COLO829 (cell line): ENCODE data around the gene PGM2.

Experiments used
- DNase-seq: peaks from one replicate; pipeline ENCODE4 v3.0.0; 2012; ENCODE audit warnings: low spot score

The PGM2 gene

DNA sequence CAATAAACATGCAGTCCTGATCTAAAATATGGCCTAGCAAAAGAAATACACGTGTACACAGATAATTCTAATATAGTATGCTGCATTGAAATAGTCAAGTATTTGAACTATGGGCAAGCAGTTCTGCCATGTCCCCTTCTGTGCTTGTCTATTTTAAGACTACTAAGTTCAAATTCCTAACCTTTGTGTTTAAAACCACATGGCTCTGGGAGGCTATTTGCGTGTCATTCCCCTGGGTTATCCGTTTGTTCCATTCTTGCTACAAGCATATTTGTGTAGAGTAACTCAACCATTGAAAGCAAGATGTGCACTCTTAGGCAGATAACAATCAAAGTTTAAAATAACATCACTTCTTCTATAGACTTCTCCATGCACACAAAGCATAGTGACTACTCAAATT, 39.0 kb downstream of the PGM2 start:
- DNase-seq, result no peak

DNA sequence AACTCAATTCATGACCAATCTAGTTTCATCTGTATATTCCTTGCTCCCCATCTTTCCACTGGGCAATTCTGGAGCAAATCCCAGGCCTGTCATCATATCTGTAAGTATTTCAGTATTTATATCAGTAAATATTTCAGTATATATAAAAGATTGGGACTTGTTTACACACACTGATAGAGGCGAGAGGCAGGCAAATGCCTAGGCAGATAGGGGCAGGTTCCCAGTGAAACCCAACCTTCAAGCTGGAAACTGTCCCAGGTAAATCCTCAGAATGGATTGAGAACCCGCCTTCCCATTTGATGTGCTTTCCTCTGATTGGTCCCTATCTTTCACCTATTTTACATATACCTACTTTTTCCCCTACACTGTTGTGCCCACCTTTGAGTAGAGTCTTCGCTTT, 40.6 kb downstream of the PGM2 start:
- DNase-seq, result no peak

DNA sequence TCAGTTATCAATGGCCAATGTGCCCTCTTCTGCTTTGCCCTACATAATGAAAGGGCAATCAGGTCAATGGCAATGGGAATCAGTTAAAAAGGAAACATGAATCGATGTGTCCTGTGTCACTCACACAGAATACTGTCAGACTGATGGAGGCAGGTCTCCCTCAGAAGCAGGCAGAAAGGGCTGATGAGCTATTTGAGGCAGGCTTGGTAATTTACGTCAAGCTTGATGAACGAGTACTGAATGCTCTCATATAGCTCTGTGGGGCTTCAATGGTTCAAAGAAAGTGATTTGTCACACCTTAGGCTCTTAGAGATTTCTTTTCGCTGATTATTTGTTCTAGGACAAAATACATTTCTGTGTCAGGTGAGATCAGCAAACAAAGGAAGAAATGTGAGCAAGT, 41.8 kb downstream of the PGM2 start:
- no peak for DNase-seq

DNA sequence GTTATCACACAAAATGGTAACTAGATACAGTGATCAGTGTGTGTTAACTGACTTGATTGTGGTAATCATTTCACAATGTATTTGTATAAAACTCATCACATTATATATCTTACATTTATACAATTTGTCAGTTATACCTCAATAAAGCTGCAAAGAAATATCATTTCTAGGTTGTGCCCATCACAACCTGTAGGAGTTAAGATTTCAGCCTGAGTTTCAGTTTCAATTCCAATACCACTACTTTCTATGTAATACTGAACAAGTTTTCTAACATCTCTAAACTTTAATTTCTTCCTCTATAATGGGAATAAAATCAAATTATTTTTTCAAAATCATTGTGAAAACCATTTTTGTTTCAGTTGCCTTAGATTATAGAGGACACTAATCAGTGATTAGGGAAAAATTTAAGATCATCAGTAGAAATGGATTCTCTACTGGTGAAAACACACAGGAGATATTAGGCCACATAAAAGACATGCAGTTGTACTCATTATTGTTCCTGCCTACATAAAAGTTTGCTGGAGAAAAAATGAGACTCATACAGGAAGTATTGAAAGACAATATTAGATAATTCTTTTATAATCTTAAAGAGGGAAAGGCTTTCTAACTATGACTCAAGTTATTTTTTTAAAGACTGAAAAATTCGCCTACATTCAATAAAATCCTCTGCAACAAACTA, 46.0 kb downstream of the PGM2 start:
- no peak for DNase-seq

DNA sequence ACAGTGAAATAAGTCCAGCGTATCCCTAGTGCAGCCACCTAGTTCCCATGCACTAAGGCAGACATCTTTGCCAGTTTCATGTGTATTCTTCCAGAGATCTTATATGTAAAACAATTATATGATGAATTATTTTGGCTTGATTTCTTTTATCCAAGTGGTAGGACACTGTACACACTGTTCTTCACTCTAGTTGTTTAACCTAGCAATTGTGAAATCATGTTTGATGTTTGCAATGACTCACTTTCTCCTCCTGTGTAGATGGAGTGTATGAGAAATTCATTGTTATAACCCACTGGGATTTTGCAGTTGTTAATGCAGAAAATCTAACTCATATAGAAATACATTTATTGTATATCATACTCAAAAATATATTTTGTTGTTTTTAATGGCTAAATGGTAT, 46.9 kb downstream of the PGM2 start:
- no peak for DNase-seq

DNA sequence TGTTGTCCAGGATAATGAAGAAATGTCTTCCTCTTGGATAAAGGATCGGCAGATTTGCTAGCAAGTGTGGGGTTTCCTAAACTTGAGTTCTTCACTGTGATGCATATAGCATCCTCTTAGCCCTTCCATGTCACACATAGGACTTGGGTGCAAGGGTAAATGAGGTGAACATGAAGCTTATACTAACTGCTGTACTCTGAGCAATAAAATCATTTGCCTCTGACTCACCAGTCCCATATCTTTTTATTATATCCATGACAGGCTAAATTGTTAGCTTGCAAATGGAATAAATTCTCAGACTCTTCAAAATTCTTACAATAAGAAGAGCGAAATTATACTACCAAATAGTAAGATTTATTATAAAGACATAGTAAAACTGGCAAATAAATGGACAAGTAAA, 49.7 kb downstream of the PGM2 start:
- DNase-seq, result no peak

DNA sequence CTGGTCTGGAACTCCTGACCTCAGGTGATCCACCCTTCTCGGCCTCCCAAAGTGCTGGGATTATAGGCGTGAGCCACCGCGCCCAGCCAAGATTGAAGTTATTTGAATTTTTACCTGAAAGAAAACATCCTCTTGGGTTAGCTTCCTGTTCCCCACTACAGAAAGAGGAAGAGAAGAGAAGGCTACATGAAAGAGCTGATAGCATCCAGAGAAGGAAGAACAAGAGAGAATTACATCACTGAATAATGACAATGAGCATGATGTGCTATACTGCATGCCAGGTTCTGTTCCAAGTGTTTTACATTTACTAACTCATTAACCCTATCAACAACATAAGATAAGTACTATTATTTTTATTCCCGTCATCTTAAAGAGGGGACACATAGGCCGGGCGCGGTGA, 52.9 kb downstream of the PGM2 start:
- DNase-seq, result no peak

DNA sequence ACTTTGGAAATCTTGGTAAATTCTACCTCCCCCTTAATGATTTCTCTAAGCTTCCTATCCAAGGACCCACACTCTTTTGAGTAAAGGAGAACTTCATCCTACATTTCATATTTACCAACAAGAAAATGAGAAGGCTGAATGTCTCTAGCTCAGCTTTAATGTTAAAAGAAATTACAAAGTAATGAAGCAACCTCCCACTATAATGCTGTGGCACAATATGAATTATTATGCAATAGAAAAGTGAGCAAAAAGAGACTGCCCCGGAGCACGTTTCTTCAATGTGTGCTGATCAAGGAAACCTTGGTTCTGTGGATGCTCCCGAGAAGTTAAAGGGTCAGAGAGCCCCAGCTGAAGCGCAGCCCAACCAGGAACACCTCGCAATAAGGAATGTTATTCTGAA, 55.3 kb downstream of the PGM2 start:
- no peak for DNase-seq

DNA sequence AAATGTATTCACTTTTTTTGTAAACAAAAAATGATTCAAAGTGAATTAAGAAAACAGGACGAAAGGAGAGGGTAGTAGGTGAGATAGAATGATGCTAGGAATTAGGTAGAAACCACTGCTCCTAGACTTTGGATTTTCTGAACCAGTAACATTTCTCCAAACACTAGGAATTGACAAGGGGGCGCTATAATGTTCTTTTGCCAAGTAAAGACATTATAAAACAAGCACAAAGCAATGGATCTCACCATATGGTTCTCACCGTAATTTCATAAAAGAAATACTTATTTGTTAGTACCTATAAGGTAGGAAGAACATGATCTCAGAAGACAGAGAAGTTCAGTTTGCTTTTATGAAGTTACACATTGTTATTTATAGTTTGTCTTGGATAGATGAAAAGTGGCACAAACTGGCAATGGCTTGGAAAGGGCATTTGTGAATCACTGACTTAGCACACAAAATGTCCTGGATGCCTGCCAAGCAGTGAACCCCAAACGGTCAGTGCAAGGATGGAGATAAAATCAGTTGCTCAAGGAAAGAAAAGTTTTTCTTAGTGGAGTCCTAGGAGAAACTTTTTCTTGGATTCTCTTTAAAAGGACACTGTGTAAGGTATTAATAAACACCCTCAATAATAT, 56.3 kb downstream of the PGM2 start:
- no peak for DNase-seq

DNA sequence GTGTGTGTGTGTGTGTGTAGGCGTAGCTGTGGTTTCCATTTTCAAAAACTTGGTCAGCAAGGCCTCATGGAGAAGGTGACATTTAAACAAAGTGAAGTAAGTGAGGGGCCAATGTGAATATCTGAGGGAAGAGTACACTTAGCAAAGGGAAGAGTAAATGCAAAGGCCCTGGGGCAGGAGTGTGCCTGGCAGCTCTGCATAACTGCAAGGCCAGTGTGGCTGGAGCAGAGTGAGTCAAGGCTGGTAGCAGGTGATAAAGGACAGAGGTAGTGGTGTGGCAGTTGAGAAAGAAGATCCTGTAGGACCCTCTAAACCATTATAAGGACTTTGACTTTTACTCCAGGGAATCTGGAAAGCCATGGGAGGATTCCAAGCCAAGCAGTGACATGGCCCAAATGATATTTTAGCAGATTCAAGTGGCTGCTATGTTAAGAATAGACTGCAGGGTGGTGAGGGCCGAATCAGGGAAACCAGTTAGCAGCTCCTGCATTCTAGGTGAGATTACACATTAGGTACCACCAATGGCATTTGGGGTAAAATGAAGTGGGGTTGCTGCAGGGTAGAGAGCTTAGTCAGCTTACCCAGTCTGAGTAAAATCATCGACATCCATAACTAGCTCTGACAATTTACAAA, 58.5 kb downstream of the PGM2 start:
- DNase-seq, result no peak

DNA sequence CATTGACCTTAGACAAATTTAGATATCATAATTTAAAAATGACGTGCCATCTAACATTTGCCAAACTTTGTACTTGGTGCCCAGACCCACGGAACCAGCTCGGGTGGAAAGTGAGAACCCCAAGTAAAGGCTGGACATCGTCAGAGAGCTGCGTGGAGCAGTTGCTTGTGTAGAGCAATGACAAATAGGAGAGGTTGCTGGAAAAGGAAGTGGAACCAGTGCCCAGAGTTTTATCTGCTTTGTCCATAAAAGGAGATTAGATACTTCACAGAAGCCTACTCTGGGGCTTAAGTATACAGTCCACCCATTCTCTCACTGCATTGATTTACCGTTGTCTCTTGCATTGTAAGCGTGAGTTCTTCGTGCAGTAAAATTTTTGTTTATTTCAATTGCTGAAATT, 59.0 kb downstream of the PGM2 start:
- DNase-seq, result no peak

DNA sequence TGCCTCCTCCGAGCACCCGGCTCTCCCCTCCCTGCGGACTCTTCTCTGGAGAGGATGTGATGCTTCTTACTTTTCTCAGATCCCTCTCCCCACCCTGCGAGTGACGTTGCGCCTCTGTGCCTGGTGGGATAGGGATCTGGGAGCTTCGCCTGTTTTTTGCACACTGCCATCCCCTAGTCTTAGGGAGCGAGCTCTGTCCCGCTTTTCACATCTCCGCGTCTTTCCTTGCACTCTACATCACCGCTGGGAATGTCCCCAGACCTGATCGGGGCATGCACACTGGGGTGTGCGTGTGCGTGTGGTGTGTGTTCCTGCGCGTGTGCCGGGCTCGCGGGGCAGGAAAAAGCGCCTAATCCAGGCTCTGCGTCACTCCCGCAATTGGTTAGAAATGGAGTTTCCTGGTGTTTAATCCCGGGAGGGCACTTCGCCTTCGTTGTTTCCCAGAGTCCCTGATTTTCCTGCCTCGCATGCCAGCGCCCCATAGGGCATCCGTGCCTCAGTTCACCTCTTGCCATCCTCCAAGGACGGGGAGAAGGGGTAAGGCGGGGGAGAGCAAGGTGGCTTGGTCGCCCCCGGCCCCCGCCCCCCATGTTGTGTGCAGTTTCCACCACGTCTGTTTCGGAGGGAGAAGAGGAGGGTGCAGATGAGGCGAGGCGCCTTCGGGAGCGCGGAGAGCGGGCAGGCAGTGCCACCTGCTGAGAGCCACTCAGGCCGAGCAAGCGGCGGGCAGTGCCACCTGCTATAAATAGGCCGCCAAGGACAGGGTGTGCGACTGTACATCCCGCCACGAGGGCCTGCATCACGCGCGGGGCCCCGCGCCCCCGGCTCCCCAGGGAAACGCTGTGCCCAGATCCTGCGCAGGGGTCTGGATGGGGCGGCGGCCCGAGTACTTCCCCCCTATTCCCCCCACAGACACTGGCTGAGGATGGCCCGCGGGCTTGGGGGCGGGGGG, 63.6 kb downstream of the PGM2 start:
- no peak for DNase-seq

DNA sequence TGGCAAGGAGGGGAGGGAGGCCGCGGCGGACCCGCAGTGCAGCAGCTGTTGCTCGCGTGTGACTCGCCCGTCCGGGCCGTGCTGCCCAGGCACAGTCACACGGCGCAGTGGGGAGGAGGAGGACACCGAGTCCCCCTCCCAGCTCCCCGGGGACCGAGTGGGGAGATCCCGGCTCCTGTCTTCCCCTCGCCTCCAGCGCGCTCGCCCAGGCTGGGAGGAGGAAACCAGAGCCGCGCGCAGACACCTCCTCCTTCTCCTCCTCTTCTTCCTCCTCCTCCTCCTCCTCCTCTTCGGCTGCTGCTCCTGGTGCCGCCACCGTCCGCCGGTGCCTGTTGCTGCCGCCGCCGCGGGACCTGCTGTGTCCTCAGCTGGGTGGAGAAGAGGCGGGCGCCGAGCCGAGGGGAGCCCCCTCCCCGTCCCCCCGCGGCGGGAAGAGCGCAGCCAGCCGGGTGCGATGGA, 64.3 kb downstream of the PGM2 start, which contains the start of gene TBC1D1:
Gene TBC1D1 (plus strand): TSS at position 284 of the 459 bp plus-strand sequence. CDS start 11,012 bp downstream, outside the sequence.
- DNase-seq, result no peak

DNA sequence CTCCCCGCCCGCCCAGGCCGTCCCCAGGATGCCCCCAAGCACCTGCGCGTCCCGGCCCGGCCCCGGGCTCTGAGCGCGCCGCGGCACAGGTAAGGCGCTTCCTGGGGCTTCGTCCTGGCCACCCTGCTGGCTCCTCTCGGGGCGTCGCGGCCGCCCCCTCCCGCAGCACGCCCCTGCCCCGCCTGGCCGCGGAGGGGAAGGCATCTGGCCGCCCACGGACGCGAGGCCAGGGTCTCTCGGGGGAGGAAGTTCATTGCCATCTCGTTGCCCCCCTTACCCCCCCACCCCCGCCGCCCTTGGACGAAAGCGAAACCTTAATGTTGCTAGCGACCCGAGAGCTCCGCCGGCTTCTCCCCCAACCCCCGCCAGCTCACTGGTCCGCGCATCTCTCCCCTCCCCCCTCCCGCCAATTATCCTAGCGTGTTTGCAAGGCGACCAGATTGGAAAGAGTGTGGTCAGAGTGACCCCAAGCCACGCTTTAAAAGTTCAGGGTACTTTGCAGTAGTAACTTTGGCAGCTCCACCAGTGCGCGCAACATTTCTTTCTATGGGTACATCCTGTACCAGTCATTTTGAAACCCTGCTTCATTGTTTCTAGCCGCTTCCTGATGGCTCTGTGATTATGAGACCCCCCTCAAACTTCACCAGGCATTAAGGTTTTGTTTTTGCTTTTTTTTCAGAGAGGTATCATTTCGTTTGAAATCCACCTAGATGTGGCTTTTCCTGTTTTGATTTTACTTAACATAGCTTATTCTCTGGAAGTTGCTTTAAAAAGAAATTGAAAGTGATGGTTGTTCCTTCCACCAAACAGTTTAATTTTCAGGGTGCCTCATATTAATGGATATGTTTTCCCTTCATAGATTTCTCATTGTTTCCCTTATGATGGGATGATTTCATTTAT, 65.0 kb downstream of the PGM2 start:
- no peak for DNase-seq

DNA sequence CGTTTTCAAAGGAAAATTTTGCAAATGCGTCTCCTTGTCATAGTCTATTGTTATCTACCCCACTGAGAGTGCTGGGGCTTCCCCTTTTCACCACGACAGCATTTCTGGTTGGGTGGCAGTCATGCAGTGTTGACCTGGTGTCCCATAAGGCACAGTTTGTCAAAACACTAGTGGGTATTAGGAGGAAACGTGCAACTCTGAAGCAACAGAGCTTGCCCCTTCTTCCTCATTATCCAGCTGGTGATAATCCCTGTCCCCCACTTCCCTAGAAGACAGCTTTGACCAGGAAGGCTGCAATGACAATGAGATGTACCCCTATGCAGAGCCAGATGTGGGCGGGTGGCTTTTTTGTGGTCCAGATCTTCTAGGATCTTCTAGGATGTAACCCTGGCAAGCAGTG, 66.2 kb downstream of the PGM2 start:
- no peak for DNase-seq

DNA sequence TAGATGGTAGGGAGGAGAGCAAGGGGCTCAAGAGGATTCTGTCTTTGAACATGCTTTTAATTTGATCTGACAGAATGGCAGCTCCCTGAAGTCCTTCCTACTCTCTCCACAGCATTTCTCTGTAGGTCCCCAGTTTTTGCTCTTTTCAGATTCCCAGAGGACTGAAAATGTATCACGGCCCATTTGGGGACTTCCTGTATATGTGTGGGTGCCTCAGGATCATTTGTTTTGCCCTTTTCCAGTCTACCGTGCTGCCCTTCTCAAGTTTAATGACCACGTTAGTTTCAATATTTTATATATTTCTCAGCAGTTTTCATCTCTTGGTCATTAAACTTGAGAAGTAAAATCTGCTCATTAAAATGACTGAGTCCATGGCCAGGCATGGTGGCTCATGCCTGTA, 66.7 kb downstream of the PGM2 start:
- no peak for DNase-seq

DNA sequence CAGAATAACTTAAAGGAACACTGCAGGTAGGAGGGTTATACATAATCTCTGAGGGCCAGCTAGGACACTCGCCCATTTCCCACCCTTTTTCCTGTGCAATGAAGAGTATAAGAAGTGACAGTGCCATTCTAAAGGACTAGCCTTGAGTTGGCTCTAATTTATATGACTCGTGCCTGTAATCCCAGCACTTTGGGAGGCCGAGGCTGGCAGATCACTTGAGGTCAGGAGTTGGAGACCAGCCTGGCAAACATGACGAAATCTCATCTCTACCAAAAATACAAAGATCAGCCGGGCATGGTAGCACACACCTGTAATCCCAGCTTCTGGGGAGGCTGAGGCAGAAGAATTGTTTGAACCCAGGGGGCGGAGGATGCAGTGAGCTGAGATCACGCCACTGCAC, 68.8 kb downstream of the PGM2 start:
- DNase-seq, result no peak

DNA sequence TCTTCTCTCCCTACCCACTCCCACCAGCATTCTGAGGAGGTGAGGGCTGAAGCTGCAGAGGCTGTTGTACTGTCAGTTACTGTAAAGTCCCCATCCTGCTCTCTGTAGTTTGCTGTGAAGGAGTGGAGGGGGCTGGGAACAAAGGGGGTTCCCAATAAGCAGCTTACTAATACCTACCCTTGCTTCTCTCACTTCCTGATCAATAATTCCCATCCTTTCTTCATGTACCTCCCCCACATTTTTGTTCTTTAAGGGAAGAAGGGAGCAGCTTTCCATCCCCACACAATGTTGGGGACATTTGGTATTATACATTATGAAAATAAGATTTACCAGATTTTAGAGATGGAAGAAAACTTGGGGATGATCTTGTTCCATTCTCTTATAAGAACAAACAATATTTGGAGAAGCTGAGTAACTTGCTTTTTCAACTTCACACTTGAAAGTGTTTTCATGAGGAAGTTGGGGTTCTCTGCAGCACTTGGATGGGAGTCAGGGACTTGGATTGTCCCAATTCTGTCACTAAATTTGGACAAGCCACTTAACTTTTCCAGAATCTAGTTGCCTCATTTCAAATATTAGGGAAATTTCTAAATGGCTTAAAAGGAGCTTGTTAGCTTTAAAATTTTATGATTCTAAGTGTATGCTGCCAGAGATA, 69.8 kb downstream of the PGM2 start:
- no peak for DNase-seq

DNA sequence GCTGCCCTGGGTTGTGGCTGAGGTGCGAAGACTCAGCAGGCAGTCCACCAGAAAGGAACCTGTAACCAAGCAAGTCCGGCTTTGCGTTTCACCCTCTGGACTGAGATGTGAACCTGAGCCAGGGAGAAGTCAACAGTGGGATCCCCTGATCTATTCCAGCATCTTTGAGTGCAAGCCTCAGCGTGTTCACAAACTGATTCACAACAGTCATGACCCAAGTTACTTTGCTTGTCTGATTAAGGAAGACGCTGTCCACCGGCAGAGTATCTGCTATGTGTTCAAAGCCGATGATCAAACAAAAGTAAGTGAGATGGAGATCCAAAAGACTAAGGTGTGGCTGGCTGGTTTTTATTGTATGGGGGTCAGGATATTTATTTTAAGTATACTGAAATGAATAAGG, 75.7 kb downstream of the PGM2 start:
- no peak for DNase-seq

DNA sequence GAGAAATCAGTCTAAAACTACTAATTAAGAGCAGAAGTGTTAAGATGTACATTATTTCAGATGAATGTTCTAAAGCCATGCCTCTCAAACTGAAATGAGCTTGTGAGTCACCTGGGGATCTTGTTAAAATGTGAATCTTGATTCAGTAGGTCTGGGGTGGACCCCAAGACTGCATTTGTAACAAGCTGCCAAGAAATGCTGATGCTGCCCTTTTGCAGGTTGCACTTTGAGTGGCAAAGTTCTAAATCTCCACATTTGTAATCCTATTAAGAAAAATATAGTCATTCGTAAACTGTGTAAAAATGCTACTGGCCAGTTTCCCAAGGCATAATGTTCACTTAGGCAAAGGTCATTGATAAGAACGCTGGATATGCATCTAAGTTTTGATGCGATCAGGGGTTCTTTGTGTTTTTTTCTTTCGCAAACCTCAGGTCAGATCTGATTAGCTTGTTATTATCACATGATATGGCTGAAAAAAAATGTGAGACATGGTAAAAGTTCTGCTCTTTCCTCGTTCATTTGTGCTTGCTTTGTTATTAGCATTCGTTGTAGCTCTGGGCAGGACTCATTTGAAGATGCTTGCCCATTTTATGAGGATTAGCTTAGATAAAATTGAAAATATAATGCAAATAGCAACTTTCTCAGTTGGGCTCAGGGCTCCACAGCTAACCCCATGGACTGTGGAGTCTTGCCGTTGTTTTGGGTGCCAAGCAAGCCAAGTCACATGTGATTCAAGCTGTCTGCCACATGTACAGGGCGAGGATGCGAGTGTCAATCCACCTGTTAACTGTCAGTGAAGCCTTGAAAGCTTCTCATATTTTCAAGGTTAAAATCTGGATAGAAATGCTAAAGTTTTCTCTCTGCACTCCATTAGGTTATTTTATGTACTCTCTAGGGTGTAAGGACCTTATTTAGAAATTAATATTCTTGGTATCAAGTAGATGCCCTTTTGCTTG, 76.5 kb downstream of the PGM2 start:
- no peak for DNase-seq
